ENCODE measurements around the gene HIPK2. TPM values are rescaled to one million over a fixed set of nuclear protein-coding genes. Genes with fewer than 3 reads are reported as not detected.

Gene HIPK2
- total and polyA plus RNA-seq, 2 donors (not counting 3 experiments of a cell fraction or from before 2014, with no cell fraction given) = 9.0 to 43.8 TPM

DNA sequence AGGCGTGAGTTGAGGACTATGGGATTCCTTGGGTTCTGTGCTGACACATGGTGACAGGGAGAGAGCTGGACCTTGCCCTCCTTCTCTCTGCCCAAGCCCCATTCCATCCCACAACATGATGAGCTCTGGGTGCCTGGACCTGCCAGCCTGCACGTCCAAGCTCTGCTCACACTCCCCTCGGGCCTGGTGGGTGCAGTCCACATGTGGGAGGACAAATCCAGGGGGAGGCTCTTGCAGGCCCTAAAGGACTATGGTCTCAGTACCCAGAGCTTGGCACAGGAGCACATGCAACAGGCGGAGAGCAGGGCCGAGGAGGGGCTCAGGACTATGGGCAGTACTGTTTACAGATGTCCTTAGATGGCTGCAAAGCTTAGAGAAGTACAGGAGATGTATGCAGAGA is 162.9 kb downstream of the HIPK2 start:
- dilution Hi-C loops (cut with MboI; ENCODE audit: extremely low pct_ligation_motif_present, low sequenced_read_pairs) = loop anchor here (25.0 kb wide), 1 partner anchor 397 kb away; no protein-coding TSS in a partner anchor

More for the DNA sequence above, 162.9 kb downstream of the HIPK2 start:
- Histone ChIP-seq H3K9me3 (replicated peaks; ENCODE audit: control insufficient read depth, insufficient read depth, low read length) (no peaks in the 10 kb centered on the region), H2AFZ (ENCODE audit: low read depth, low read length) (no peak overlapping the region), H3K9me1 (replicated peaks; ENCODE audit: control insufficient read depth, extremely low read depth, insufficient read depth, low read length) (no peaks in the 10 kb centered on the region), H3K4me1 (ENCODE audit: control insufficient read depth, extremely low read depth, insufficient read depth, low read length) (no peaks in the 10 kb centered on the region), H3K36me3 (ENCODE audit: control insufficient read depth in 2 of 2, extremely low read depth in 1 of 2, insufficient read depth in 2 of 2, low read length in 2 of 2) (peaks cover 14 to 19% of the 10 kb centered on the region in 2 experiments), H3K4me3 (replicated peaks in 1 of 3; ENCODE audit: insufficient read depth in 1 of 3, low read depth in 1 of 3, low read length in 3 of 3) (no peak overlapping the region), H3K27me3 (ENCODE audit: control insufficient read depth in 2 of 2, insufficient read depth in 2 of 2, low read length in 2 of 2) (no peaks in the 10 kb centered on the region), H3K27ac (ENCODE audit: insufficient read depth, low read depth, low read length) (no peak overlapping the region), H3K9ac (replicated peaks; ENCODE audit: extremely low read depth, insufficient read depth, low read length) (no peak overlapping the region), H3K4me2 (ENCODE audit: insufficient read depth, low read length) (no peak overlapping the region), H4K20me1 (replicated peaks; ENCODE audit: control insufficient read depth, extremely low read depth, insufficient read depth, low read length) (no peaks in the 10 kb centered on the region), H3K79me2 (ENCODE audit: control insufficient read depth, insufficient read depth, low read length) (no peaks in the 10 kb centered on the region)
- intact Hi-C loops (cut with micrococcal nuclease) = no loop called here
- no peak for TF ChIP-seq EZH2 (IDR thresholded peaks at IDR 0.05; ENCODE audit: borderline replicate concordance, low read depth, low read length, severe bottlenecking)
- TF ChIP-seq JUN (IDR thresholded peaks at IDR 0.05; ENCODE audit: borderline replicate concordance, insufficient read depth, insufficient read length, low read depth) = no peak
- no peak for TF ChIP-seq POLR2AphosphoS5 (IDR thresholded peaks at IDR 0.05; ENCODE audit: insufficient read depth, low read depth, low read length)
- TF ChIP-seq, protein P1, sequence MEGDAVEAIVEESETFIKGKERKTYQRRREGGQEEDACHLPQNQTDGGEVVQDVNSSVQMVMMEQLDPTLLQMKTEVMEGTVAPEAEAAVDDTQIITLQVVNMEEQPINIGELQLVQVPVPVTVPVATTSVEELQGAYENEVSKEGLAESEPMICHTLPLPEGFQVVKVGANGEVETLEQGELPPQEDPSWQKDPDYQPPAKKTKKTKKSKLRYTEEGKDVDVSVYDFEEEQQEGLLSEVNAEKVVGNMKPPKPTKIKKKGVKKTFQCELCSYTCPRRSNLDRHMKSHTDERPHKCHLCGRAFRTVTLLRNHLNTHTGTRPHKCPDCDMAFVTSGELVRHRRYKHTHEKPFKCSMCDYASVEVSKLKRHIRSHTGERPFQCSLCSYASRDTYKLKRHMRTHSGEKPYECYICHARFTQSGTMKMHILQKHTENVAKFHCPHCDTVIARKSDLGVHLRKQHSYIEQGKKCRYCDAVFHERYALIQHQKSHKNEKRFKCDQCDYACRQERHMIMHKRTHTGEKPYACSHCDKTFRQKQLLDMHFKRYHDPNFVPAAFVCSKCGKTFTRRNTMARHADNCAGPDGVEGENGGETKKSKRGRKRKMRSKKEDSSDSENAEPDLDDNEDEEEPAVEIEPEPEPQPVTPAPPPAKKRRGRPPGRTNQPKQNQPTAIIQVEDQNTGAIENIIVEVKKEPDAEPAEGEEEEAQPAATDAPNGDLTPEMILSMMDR (IDR thresholded peaks at IDR 0.05; ENCODE audit: extremely low read depth in 1 of 2, insufficient read depth in 1 of 2, low read depth in 1 of 2, low read length in 2 of 2) = no peak
- TF ChIP-seq MYC (IDR thresholded peaks at IDR 0.05; ENCODE audit: low read depth, low read length) = no peak
- TF ChIP-seq GATA2 (IDR thresholded peaks at IDR 0.05; ENCODE audit: insufficient read depth, insufficient read length, low read depth, low read length) = no peak
- no peak for TF ChIP-seq FOS (IDR thresholded peaks at IDR 0.05; ENCODE audit: borderline replicate concordance, insufficient read depth, low read length)
- TF ChIP-seq MAX (IDR thresholded peaks at IDR 0.05; ENCODE audit: insufficient read depth, insufficient read length) = no peak
- TF ChIP-seq POLR2A (IDR thresholded peaks at IDR 0.05; ENCODE audit: low read depth, low read length) = no peak
- no TSS peak for BruUV-seq (replicated peaks)
- ChIA-PET CTCF (interaction anchor here (1.8 kb wide), 1 partner anchor 13 kb away, joined by 8 read pairs; no protein-coding TSS in a partner anchor), POLR2A (no interaction called here)
- FAIRE-seq = no peak
- DNase-seq (ENCODE audit: low read depth, low spot score) = no peak

Data from endothelial cell of umbilical vein (primary cell).